ENCODE results near the gene ITGB2. TPM values are rescaled to one million over a fixed set of nuclear protein-coding genes. Genes with fewer than 3 reads are reported as not detected.

ITGB2 gene
- total RNA-seq, 4 donors from 2014 or later, result 55.8 to 1,044 (median 162) TPM

GRCh38 chr21:44948426-44949120 lies 27.9 kb upstream of the ITGB2 start:
- TF ChIP-seq CTCF (IDR thresholded peaks at IDR 0.05; ENCODE audit: low read depth), result no peak

- no peak for TF ChIP-seq CTCF (IDR thresholded peaks at IDR 0.05; ENCODE audit: low read depth)
Observed at GRCh38 chr21:44947930-44948331, 27.2 kb upstream of the ITGB2 start.

- TF ChIP-seq CTCF (IDR thresholded peaks at IDR 0.05; ENCODE audit: low read depth), result no peak
Observed at GRCh38 chr21:44947111-44947929, 26.6 kb upstream of the ITGB2 start.

GRCh38 chr21:44946254-44947041 lies 25.7 kb upstream of the ITGB2 start:
- TF ChIP-seq CTCF (IDR thresholded peaks at IDR 0.05; ENCODE audit: low read depth), result no peak

GRCh38 chr21:44944596-44944995 lies 23.9 kb upstream of the ITGB2 start:
- no peak for TF ChIP-seq CTCF (IDR thresholded peaks at IDR 0.05; ENCODE audit: low read depth)

- TF ChIP-seq CTCF (IDR thresholded peaks at IDR 0.05; ENCODE audit: low read depth), result no peak
Observed at GRCh38 chr21:44943686-44944550, 23.2 kb upstream of the ITGB2 start.
